OCI-M2 (cell line): ENCODE data around the gene AFG3L2.
"Not testable (repeated sequence)": the region's sequence is repeated elsewhere in the genome, so short reads cannot be mapped to it uniquely, and the experiment has no call there.

Source experiments
- DNase-seq: peaks from one replicate; lab custom pipeline; 2025; ENCODE audit not compliant: unreplicated experiment; lab: John Stamatoyannopoulos, UW

Gene AFG3L2

GRCh38 chr18:12397793-12398192, 20.8 kb upstream of the AFG3L2 start:
- no peak for DNase-seq

GRCh38 chr18:12397254-12397653, 20.2 kb upstream of the AFG3L2 start:
- DNase-seq = no peak

- no peak for DNase-seq
These were observed 17.4 kb upstream of the AFG3L2 start for GRCh38 chr18:12394428-12394827.

DNA sequence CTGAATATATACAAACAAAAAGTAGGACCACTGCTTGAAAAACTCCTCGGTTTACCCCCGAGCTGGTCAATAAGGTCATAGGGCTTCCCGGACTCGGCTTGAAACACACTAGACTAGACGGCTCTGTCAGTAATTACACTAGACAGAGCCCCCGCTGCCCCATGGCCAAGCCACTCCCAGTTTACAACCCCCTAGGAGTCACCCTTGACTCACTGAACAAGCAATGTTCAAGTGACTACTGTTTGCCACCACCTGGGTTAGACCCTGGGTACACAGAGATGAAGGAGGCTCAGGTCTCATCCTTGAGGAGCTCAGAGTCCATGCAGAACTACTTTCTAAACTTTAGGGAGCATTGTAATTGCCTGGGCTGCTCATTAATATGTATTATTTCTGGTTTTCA, 17.0 kb upstream of the AFG3L2 start:
- DNase-seq = no peak

DNA sequence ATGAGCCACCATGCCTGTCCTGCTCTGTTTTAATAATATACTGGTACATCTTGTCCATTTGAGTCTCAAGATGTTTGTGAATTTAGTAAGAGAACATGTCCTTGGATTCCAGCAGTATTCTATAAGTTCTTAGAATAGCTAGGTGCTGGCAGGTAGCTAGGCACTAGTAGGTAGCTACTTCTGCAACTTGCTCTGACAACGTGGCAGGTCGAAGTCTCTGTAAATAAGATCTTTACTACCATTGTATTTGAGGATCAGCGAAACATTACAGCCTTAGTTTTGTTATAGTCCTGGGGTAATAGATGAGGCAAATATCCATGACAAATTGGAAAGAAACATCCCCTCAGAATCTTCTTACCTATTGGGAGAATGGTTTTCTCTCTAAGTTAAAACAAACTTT, 16.5 kb upstream of the AFG3L2 start:
- no peak for DNase-seq

GRCh38 chr18:12391487-12392165, 14.6 kb upstream of the AFG3L2 start:
- DNase-seq = no peak

GRCh38 chr18:12388442-12388841, 11.4 kb upstream of the AFG3L2 start:
- DNase-seq = no peak

GRCh38 chr18:12384261-12384660, 7.2 kb upstream of the AFG3L2 start:
- DNase-seq = no peak

DNA sequence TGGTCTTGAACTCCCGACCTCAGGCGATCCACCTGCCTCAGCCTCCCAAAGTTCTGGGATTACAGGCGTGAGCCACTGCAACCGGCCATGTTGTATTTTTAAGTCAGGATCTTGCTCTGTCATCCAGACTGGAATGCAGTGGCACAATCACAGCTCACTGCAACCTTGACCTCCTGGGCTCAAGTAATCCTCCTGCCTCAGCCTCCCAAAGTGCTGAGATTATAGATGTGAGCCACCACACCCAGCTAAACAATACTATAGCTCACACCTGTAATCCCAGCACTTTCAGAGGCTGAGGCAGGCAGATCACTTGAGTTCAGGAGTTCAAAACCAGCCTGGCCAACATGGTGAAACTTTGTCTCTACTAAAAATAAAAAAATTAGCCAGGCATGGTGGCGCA, 6.7 kb upstream of the AFG3L2 start:
- not testable (repeated sequence) for DNase-seq

DNA sequence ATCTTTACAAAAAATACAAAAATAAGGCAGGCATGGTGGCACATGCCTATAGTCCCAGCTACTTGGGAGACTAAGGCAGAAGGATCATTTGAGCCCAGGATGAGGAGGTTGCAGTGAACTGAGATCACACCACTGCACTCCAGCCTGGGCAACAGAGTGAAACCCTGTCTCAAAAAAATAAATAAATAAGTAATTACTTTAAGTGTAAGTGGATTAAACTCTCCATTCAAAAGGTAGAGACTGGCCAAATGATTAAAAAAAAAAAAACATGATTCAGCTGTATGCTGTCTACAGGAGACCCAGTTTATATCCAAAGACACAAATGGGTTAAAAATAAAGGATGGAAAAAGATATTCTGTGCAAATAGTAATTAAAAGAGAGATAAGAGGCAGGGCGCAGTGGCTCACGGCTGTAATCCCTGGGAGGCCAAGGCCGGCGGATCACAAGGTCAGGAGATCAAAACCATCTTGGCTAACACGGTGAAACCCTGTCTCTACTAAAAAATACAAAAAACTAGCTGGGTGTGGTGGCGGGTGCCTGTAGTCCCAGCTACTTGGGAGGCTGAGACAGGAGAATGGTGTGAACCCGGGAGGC, 5.3 kb upstream of the AFG3L2 start:
- not testable (repeated sequence) for DNase-seq

GRCh38 chr18:12378198-12378558, 1.2 kb upstream of the AFG3L2 start:
- DNase-seq = not testable (repeated sequence)

DNA sequence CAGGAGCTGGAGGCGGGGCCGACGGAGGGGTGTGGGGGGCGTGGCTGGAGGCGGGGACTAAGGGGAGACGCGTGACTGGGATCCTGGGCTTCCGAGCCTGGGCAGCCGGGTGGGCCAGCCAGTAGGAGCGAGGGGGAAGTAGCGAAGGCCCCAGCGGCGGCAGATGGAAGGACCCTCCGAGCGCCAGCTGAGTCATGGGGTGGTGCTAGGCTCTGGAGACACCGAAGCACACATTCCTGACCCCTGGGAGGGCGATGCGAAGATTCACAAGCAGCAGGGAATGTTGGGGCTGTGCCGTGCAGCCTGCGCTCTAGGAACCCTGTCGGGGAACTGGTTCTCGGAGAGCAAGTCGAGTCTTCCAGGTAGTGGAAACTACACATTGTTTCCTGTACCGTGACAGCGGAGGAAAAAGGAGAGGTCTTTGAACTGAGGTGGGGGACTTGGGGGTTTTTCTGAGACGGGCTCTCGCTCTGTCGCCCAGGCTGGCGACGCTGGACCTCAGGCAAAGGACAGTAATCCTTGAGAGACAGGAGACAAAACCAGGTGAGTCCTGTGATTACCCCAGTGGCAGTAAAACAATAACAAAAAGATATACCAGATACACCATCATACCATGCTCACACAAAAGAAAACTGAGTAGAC, 650 bp upstream of the AFG3L2 start:
- DNase-seq = no peak

- no peak for DNase-seq
These were observed 833 bp downstream of the AFG3L2 start for GRCh38 chr18:12376034-12376753.

DNA sequence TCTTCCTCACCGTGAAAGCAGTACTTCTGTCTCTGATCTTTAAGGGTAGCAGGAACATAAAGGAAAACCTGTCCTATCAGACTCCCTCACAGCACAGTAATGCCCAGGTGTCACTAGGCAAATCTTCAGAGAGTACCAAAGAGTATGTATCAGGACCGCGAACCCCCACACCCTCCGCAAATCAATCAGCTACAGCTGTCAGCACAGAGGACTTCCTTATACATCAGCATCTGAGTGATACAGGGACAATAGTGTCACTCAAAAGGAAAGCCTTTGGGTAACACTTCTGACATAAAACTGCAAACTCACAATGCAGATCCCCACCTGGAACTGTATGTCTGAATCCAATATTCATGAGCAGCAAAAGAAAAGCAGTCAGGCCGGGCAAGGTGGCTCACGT, 2.6 kb downstream of the AFG3L2 start:
- DNase-seq = no peak

GRCh38 chr18:12373771-12374116, 3.3 kb downstream of the AFG3L2 start:
- DNase-seq = no peak

- no peak for DNase-seq
These were observed 3.8 kb downstream of the AFG3L2 start for GRCh38 chr18:12373116-12373770.

DNA sequence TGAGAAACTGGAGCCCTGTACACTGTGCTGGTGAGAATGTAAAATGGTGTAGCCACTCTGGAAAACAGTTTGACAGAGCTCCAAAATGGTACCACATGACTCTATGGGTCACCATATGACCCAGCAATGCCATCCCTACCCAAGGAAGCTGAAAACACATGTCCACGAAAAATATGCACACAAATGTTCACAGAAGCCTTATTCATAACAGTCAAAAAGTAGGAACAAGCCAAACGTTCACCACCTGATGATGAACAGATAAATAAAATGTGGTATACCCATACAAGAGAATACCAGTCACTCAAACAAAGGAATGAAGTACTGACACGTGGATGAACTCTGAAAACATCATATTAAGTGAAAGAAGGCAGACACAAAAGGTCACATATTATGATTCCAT, 4.6 kb downstream of the AFG3L2 start:
- no peak for DNase-seq

- no peak for DNase-seq
These were observed 5.4 kb downstream of the AFG3L2 start for GRCh38 chr18:12371590-12371989.

DNA sequence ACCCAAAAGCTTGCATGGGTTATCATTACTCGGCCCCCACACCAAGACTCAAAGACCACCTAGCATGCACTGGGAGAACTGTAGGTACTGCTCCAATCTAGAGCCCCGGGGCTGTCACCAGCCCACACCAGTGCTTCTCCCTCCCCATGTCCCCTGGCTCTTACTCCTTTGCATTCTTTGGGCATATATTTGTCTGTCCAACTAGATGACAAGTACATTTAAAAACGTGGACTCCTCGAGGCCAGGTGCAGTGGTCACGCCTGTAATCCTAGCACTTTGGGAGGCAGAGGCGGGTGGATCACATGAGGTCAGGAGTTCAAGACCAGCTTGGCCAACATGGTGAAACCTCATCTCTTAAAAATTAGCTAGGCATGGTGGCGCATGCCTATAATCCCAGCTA, 7.8 kb downstream of the AFG3L2 start:
- DNase-seq = no peak

- DNase-seq = no peak
These were observed 10.2 kb downstream of the AFG3L2 start for GRCh38 chr18:12366784-12367183.

- no peak for DNase-seq
These were observed 10.6 kb downstream of the AFG3L2 start for GRCh38 chr18:12366379-12366778.
